HEK293 (cell line): ENCODE measurements around the gene SAPCD1.

Source experiments
- BCL6B ChIP-seq: fragments of 450-650 bp; formaldehyde crosslinking; IDR thresholded peaks from 2 replicates; pipeline ENCODE4 v1.5.1; 2017; ENCODE audit warnings: missing biosample characterization, missing genetic modification characterization
- CTCF ChIP-seq: fragments of 450-650 bp; formaldehyde crosslinking; IDR thresholded peaks from 2 replicates; pipeline ENCODE4 v1.5.1; 2016; ENCODE audit warnings: missing biosample characterization, missing genetic modification characterization
- REST ChIP-seq: fragments of 450-650 bp; formaldehyde crosslinking; IDR thresholded peaks from 2 replicates; pipeline ENCODE4 v1.5.1; 2016; ENCODE audit warnings: missing biosample characterization, missing genetic modification characterization
- ZBTB7A ChIP-seq: fragments of 450-650 bp; formaldehyde crosslinking; IDR thresholded peaks from 2 replicates; pipeline ENCODE4 v1.5.1; 2016; ENCODE audit warnings: low read depth, missing biosample characterization, missing genetic modification characterization
- ZNF10 ChIP-seq: fragments of 450-650 bp; formaldehyde crosslinking; IDR thresholded peaks from 2 replicates; pipeline ENCODE4 v1.5.1; 2017; ENCODE audit warnings: missing biosample characterization, missing genetic modification characterization
- ZNF202 ChIP-seq: fragments of 450-650 bp; formaldehyde crosslinking; IDR thresholded peaks from 2 replicates; pipeline ENCODE4 v1.5.1; 2016; ENCODE audit warnings: missing biosample characterization, missing genetic modification characterization, borderline replicate concordance
- ZNF239 ChIP-seq: fragments of 450-650 bp; formaldehyde crosslinking; IDR thresholded peaks from 2 replicates; pipeline ENCODE4 v1.5.1; 2016; ENCODE audit warnings: missing biosample characterization, missing genetic modification characterization
- ZNF274 ChIP-seq, 2 experiments: fragments of 200-500 bp in 1 of 2; fragments of 450-650 bp in 1 of 2; sonication (Bioruptor generic) in 1 of 2; formaldehyde crosslinking in 1 of 2; IDR thresholded peaks; 2 replicates each; pipeline versions ENCODE4 v1.5.1 to v1.6.1; 2014 to 2016; ENCODE audit warnings: borderline replicate concordance in 1 of 2, inconsistent platforms in 1 of 2, low read length in 1 of 2, missing biosample characterization in 1 of 2, missing genetic modification characterization in 1 of 2
- ZNF354C ChIP-seq: fragments of 450-650 bp; formaldehyde crosslinking; IDR thresholded peaks from 2 replicates; pipeline ENCODE4 v1.5.1; 2016; ENCODE audit warnings: missing biosample characterization, missing genetic modification characterization, low read depth, borderline replicate concordance
- ZNF645 ChIP-seq: fragments of 450-650 bp; formaldehyde crosslinking; IDR thresholded peaks from 2 replicates; pipeline ENCODE4; 2016; ENCODE audit warnings: missing biosample characterization, missing genetic modification characterization
- ZNF704 ChIP-seq: fragments of 450-650 bp; formaldehyde crosslinking; IDR thresholded peaks from 2 replicates; pipeline ENCODE4 v1.5.1; 2016; ENCODE audit warnings: missing biosample characterization, missing genetic modification characterization
- ZNF830 ChIP-seq: fragments of 450-650 bp; IDR thresholded peaks from 2 replicates; pipeline ENCODE4 v1.5.0; 2018; ENCODE audit warnings: missing biosample characterization, missing genetic modification characterization, low read depth, mild to moderate bottlenecking, moderate library complexity

GRCh38 chr6:31778999-31779885 lies 16.8 kb downstream of the SAPCD1 start:
- TF ChIP-seq ZNF274 (IDR thresholded peaks at IDR 0.05; ENCODE audit: low read length) (no peak), ZNF274 (tag by site-specific recombination; IDR thresholded peaks at IDR 0.05; ENCODE audit: borderline replicate concordance) (no peak), ZBTB7A (tag by site-specific recombination) (no peak), ZNF354C (no peak), ZNF830 (tag by site-specific recombination) (no peak), ZNF704 (no peak), CTCF (tag by site-specific recombination) (no peak), ZNF239 (no peak), ZNF10 (tag by site-specific recombination) (no peak), REST (tag by site-specific recombination) (no peak), ZNF202 (tag by site-specific recombination) (no peak), ZNF645 (tag by site-specific recombination) (no peak), BCL6B (tag by site-specific recombination) (no peak)
